Neural cell (in vitro differentiated cells): Measurements from ENCODE around the gene PLEKHG7. TPM values are rescaled to one million over a fixed set of nuclear protein-coding genes. Genes with fewer than 3 reads are reported as not detected.

Source experiments
- H2AFZ ChIP-seq: fragments of 200-600, 300-800 bp; sonication (generic), shearing (Covaris generic); 2 replicates; pipeline ENCODE4 v1.6.0; 2014; ENCODE audit warnings: low read depth, mild to moderate bottlenecking, antibody characterized with exemption, low read length, moderate library complexity
- H3F3A ChIP-seq: fragments of 200-600 bp; shearing (Covaris generic); 2 replicates; pipeline ENCODE4 v1.6.1; 2016; ENCODE audit warnings: mild to moderate bottlenecking, moderate library complexity, mixed read lengths, antibody characterized with exemption, low read length; ENCODE audit not compliant: insufficient read depth, poor library complexity, severe bottlenecking
- H3K27ac ChIP-seq: fragments of 200-600, 300-800 bp; sonication (generic), shearing (Covaris generic); 2 replicates; pipeline ENCODE4 v1.5.1; 2014; ENCODE audit warnings: mild to moderate bottlenecking, low read length, moderate library complexity
- H3K27me3 ChIP-seq: fragments of 300-800, 200-600 bp; sonication (generic), shearing (Covaris generic); 2 replicates; pipeline ENCODE4 v1.6.0; 2014; ENCODE audit warnings: mild to moderate bottlenecking, low read depth, low read length, moderate library complexity; ENCODE audit not compliant: insufficient read depth
- H3K36me3 ChIP-seq: fragments of 300-800, 200-600 bp; sonication (generic), shearing (Covaris generic); 2 replicates; pipeline ENCODE4 v1.5.1; 2014; ENCODE audit warnings: mild to moderate bottlenecking, antibody characterized with exemption, low read length, moderate library complexity; ENCODE audit not compliant: insufficient read depth
- H3K4me2 ChIP-seq: fragments of 300-800, 200-600 bp; sonication (generic), shearing (Covaris generic); 2 replicates; pipeline ENCODE4 v1.6.0; 2014; ENCODE audit warnings: mild to moderate bottlenecking, low read length
- H3K4me3 ChIP-seq: fragments of 300-800, 200-600 bp; sonication (generic), shearing (Covaris generic); 2 replicates; pipeline ENCODE4 v1.5.1; 2014; ENCODE audit warnings: mild to moderate bottlenecking, low read length, moderate library complexity
- H3K79me2 ChIP-seq: fragments of 200-600 bp; shearing (Covaris generic); replicated peaks from 2 replicates; pipeline ENCODE4 v1.6.0; 2014; ENCODE audit warnings: mild to moderate bottlenecking, low read length, moderate library complexity; ENCODE audit not compliant: insufficient read depth
- H3K9ac ChIP-seq: fragments of 300-800, 200-600 bp; sonication (generic), shearing (Covaris generic); 2 replicates; pipeline ENCODE4 v1.6.1; 2016; ENCODE audit warnings: mild to moderate bottlenecking, low read length, mixed read lengths
- H3K9me2 ChIP-seq: fragments of 200-600 bp; shearing (Covaris generic); 2 replicates; pipeline ENCODE4 v1.6.1; 2016; ENCODE audit warnings: mild to moderate bottlenecking, low read length, mixed read lengths; ENCODE audit not compliant: insufficient read depth
- H3K9me3 ChIP-seq: fragments of 200-600, 300-800 bp; sonication (generic), shearing (Covaris generic); 2 replicates; pipeline ENCODE4 v1.6.1; 2016; ENCODE audit warnings: mild to moderate bottlenecking, mixed run types, low read length, moderate library complexity, mixed read lengths
- H4K20me1 ChIP-seq: fragments of 200-600 bp; shearing (Covaris generic); 2 replicates; pipeline ENCODE4 v1.6.1; 2016; ENCODE audit warnings: mild to moderate bottlenecking, mixed run types; ENCODE audit not compliant: insufficient read depth
- EP300 ChIP-seq: fragments of 450-650 bp; conservative IDR thresholded peaks from 2 replicates; pipeline ENCODE4 v1.6.1; 2014; ENCODE audit warnings: antibody characterized with exemption, mild to moderate bottlenecking, moderate library complexity; ENCODE audit not compliant: poor library complexity, severe bottlenecking
- EZH2 ChIP-seq: fragments of 200-600, 300-800 bp; shearing (Covaris generic), sonication (generic); IDR thresholded peaks from 2 replicates; pipeline ENCODE4 v1.6.1; 2014; ENCODE audit warnings: antibody characterized with exemption, low read length, borderline replicate concordance, mild to moderate bottlenecking; ENCODE audit not compliant: insufficient read depth, poor library complexity, severe bottlenecking
- MXI1 ChIP-seq: fragments of 450-650 bp; conservative IDR thresholded peaks from 2 replicates; pipeline ENCODE4 v1.6.1; 2014; ENCODE audit warnings: antibody characterized with exemption, mild to moderate bottlenecking; ENCODE audit not compliant: poor library complexity, severe bottlenecking
- POLR2AphosphoS5 ChIP-seq: IDR thresholded peaks from 2 replicates; pipeline ENCODE4 v1.6.1; 2012
- RAD21 ChIP-seq: fragments of 450-650 bp; conservative IDR thresholded peaks from 2 replicates; pipeline ENCODE4 v1.6.1; 2014; ENCODE audit warnings: antibody characterized with exemption, mild to moderate bottlenecking, moderate library complexity
- SMC3 ChIP-seq: fragments of 450-650 bp; conservative IDR thresholded peaks from 2 replicates; pipeline ENCODE4 v1.6.1; 2014; ENCODE audit warnings: antibody characterized with exemption, mild to moderate bottlenecking, moderate library complexity; ENCODE audit not compliant: poor library complexity
- TAF1 ChIP-seq: IDR thresholded peaks from 2 replicates; pipeline ENCODE4 v1.6.1; 2012; ENCODE audit warnings: low read depth
- polyA plus RNA-seq: library from polyadenylated mRNA; depleted of rRNA; stranded (reverse); fragments of >200 nt; gene quantifications from 2 replicates; pipeline ENCODE4 v1.2.3, GENCODE V29; 2014
- TF ChIP-seq, protein P1 (sequence below): fragments of 450-650 bp; IDR thresholded peaks from 2 replicates; pipeline ENCODE4 v1.5.1; 2014; ENCODE audit warnings: antibody characterized with exemption, mild to moderate bottlenecking, moderate library complexity; ENCODE audit not compliant: poor library complexity, severe bottlenecking
- TF ChIP-seq, protein P2 (sequence below): IDR thresholded peaks from 2 replicates; pipeline ENCODE4 v1.6.1; 2012; ENCODE audit warnings: borderline replicate concordance

PLEKHG7 gene
- polyA plus RNA-seq, 1 donor from 2014 or later: not detected

DNA sequence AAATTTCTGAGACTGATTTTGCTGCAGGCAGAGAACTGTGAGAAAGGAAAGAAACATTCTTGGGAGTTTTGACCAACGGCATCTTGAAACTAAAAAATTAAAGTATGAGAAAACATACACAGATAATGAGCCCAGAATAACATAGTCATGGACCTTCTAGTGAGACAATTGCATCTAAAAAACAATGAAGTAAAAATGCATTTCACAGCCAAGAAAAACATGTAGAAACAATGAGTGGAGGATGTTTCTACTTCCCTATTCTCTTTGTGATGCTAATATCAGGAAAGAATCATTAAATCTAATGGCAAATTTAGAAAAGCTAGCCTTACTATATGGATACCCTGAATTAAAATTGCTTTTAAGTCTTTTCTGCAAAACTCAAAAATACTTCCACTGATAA, 12.2 kb upstream of the PLEKHG7 start:
- no peaks in the 10 kb centered on the region for H3F3A ChIP-seq
- H3K27ac ChIP-seq: no peak overlapping the region
- no peak for TF ChIP-seq TAF1
- H3K4me3 ChIP-seq: no peak overlapping the region
- H3K9me3 ChIP-seq: no peaks in the 10 kb centered on the region
- no peaks in the 10 kb centered on the region for H3K79me2 ChIP-seq
- H3K9ac ChIP-seq: no peak overlapping the region
- no peaks in the 10 kb centered on the region for H3K27me3 ChIP-seq
- no peaks in the 10 kb centered on the region for H3K9me2 ChIP-seq
- no peak overlapping the region for H3K4me2 ChIP-seq
- H4K20me1 ChIP-seq: no peaks in the 10 kb centered on the region
- H3K36me3 ChIP-seq: no peaks in the 10 kb centered on the region
- H2AFZ ChIP-seq: no peak overlapping the region

DNA sequence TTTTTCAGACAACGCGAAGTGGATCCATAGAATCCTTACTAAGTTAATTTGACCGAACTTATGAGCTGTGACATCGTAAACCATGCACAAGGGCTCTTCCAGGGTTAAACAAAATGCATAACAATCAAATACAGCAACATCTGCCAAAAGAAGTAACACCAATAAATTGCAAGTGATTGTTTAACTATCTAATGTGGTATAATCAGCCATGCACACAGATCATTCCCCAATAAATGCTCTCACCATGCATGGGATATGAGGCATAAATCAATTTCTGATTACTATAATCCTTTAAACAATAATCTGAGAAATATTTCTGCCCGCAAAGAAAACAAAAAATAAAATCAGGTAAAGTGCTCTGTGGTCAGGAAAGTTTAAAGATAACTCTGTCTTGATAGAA, 7.7 kb upstream of the PLEKHG7 start:
- Histone ChIP-seq H3K36me3 (no peaks in the 10 kb centered on the region), H3K27ac (no peak overlapping the region), H3K9ac (no peak overlapping the region), H3K4me2 (no peak overlapping the region), H2AFZ (no peak overlapping the region), H3K4me3 (no peak overlapping the region), H3K9me3 (no peaks in the 10 kb centered on the region), H3K79me2 (no peaks in the 10 kb centered on the region), H3K27me3 (no peaks in the 10 kb centered on the region), H3F3A (no peaks in the 10 kb centered on the region), H4K20me1 (no peaks in the 10 kb centered on the region), H3K9me2 (no peaks in the 10 kb centered on the region)
- TF ChIP-seq SMC3 (no peak), POLR2AphosphoS5 (no peak), RAD21 (no peak), EZH2 (no peak), EP300 (no peak), MXI1 (no peak), TAF1 (no peak)
- TF ChIP-seq, protein P1, sequence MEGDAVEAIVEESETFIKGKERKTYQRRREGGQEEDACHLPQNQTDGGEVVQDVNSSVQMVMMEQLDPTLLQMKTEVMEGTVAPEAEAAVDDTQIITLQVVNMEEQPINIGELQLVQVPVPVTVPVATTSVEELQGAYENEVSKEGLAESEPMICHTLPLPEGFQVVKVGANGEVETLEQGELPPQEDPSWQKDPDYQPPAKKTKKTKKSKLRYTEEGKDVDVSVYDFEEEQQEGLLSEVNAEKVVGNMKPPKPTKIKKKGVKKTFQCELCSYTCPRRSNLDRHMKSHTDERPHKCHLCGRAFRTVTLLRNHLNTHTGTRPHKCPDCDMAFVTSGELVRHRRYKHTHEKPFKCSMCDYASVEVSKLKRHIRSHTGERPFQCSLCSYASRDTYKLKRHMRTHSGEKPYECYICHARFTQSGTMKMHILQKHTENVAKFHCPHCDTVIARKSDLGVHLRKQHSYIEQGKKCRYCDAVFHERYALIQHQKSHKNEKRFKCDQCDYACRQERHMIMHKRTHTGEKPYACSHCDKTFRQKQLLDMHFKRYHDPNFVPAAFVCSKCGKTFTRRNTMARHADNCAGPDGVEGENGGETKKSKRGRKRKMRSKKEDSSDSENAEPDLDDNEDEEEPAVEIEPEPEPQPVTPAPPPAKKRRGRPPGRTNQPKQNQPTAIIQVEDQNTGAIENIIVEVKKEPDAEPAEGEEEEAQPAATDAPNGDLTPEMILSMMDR: no peak
- TF ChIP-seq, protein P2, sequence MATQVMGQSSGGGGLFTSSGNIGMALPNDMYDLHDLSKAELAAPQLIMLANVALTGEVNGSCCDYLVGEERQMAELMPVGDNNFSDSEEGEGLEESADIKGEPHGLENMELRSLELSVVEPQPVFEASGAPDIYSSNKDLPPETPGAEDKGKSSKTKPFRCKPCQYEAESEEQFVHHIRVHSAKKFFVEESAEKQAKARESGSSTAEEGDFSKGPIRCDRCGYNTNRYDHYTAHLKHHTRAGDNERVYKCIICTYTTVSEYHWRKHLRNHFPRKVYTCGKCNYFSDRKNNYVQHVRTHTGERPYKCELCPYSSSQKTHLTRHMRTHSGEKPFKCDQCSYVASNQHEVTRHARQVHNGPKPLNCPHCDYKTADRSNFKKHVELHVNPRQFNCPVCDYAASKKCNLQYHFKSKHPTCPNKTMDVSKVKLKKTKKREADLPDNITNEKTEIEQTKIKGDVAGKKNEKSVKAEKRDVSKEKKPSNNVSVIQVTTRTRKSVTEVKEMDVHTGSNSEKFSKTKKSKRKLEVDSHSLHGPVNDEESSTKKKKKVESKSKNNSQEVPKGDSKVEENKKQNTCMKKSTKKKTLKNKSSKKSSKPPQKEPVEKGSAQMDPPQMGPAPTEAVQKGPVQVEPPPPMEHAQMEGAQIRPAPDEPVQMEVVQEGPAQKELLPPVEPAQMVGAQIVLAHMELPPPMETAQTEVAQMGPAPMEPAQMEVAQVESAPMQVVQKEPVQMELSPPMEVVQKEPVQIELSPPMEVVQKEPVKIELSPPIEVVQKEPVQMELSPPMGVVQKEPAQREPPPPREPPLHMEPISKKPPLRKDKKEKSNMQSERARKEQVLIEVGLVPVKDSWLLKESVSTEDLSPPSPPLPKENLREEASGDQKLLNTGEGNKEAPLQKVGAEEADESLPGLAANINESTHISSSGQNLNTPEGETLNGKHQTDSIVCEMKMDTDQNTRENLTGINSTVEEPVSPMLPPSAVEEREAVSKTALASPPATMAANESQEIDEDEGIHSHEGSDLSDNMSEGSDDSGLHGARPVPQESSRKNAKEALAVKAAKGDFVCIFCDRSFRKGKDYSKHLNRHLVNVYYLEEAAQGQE: no peak

DNA sequence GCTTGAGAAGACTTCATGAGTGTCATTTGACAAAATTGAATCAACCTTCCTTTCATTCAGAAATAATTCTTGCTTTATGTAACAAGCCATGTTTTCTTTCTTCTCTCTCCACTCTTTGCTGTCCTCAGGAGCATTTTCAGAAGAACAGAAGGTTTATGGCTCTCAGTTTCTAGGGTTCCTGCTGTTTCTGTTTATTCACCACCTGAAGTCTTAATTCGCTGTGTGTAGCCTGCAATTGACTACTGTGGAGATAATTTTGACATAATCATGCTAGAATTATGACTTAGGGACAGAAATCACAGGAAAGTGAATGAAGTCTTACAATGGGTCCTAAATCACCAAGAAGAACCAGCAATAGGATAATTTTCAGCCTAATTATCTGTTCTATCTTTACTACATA, 7.2 kb upstream of the PLEKHG7 start:
- Histone ChIP-seq H3K27ac (no peak overlapping the region), H3K4me3 (no peak overlapping the region), H3F3A (no peaks in the 10 kb centered on the region), H3K9me3 (no peaks in the 10 kb centered on the region), H3K36me3 (no peaks in the 10 kb centered on the region), H3K9ac (no peak overlapping the region), H3K9me2 (no peaks in the 10 kb centered on the region), H2AFZ (no peak overlapping the region), H3K79me2 (no peaks in the 10 kb centered on the region), H3K4me2 (no peak overlapping the region), H4K20me1 (no peaks in the 10 kb centered on the region), H3K27me3 (no peaks in the 10 kb centered on the region)
- TF ChIP-seq TAF1 (no peak), RAD21 (no peak), EZH2 (no peak), MXI1 (no peak), SMC3 (no peak)
- TF ChIP-seq, protein P2: no peak
- TF ChIP-seq, protein P1: no peak
